Measurements from ENCODE around the gene VWA5B2. TPM values are rescaled to one million over a fixed set of nuclear protein-coding genes. Genes with fewer than 3 reads are reported as not detected.

Gene VWA5B2
- not detected in 2 replicates for total RNA-seq

DNA sequence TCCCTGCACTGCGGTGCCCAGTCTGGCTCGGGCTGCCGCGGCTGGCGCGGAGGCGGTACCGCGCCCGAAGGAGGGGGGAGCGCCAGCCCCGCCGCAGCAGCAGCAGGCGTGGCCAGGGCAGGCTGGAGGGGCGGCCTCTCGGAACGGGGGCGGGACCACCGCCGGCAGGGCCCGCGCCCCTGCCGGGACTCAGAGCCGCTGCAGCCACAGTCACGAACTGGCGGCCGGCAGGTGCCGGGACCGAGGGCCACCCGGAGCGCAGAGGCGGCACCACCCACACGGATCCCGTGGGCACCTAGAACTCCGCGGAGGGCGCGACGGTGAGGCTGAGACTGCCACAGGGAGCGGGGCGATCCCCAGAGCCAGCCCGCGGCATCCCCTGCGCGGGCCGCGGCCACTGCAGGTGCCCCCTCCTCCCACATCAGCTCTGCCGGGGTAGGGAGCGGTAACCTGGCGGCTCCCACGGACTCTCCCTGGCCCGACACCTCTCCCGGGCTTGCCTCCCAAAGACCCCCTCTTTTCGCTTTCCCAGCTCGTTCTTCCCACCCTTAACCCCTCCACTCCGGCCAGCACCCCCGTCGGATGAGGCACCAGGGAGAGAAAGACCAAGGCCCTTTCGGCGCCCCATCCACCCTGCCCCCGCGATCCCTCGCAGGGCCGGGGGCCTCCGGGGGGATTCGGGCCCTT is at the start of gene VWA5B2:
VWA5B2 (plus strand) TSS at position 192 of the 687 bp plus-strand sequence. CDS start 944 bp downstream, outside the sequence.

GRCh38 chr3:184186184-184186901 is 43.0 kb upstream of the VWA5B2 start, which contains the start of gene ABCF3:
Gene ABCF3 (plus strand): TSS chr3:184186199. CDS start chr3:184186208, 9 bp downstream.

DNA sequence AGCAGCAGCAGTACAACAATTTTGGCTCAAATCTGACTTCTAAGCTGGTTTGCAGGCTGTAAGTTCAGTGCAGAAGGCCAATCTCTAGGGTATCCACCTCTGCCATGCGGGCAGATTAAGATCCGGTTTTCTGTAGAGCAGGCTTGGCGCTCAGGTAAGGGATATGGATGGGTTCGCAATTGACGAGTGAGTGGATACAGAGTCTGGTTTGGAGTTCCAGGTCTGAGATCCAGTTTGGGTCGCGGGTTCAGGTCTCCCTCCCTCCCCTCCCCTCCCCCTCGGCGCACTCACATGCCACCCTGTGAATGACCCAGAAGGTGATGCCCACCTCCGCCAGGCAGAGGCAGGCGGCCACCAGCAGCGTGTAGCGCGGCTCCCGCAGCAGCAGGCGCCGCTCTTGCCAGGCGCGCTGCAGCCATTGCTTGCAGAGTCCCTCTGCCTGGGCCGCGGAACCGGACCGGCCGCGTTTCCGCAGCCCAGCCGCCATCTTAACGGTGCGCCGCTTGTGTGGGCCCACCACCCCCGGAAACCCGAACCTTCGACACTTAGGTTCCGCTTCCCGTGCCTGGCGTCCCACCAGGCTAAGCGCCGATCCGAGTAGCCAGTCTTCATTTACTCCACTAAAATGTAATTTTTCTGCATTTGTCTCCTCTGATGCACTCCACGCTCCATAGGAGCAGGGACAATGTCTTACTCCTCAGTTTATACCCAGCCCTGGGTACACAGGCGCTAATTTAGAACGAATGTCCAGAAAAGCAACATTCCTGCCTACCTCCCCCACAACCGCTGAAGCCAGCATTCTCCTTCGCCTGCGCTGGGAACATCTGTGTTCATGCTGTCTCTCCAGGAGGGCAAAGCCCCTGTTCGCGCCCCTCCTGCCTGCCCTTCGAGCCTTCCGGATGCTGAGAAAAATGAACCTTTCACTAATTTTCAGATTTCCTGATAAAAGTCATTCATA is 19.3 kb downstream of the VWA5B2 start, which contains the start of gene ALG3:
ALG3 (minus strand) TSS at position 509 of the 958 bp plus-strand sequence; CDS start at position 487, 22 bp downstream.

DNA sequence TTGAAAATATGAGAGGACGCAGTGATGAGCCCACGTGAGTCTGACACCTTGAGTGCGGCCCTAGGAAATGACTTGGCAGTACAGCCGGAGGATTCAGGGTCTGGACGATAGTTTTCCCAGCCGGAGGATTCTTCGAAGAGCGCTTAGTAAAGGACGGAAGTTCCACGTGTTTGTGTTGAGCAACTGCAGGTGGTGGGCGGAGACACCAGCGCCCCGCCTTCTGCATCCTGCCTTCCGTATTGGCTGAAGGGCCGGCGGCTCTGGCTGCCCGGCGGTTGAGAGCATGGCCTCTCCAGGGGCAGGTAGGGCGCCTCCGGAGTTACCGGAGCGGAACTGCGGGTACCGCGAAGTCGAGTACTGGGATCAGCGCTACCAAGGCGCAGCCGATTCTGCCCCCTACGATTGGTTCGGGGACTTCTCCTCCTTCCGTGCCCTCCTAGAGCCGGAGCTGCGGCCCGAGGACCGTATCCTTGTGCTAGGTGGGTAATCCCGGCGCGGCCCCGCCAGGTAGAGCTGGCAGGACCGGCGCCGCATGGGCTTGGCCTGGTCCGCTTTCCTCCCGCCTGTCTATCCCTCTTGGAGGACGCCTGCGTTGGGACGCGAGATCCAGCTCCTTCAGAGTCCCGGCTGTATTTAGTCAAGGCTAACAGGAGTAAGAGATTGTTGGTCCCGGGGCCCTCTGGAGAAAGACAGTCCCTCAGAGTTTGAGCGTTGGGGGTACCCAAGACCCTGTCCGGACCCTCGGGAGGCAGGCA is 20.2 kb downstream of the VWA5B2 start, which contains the start of gene EEF1AKMT4:
EEF1AKMT4 (plus strand) TSS at position 261 of the 755 bp plus-strand sequence; CDS start at position 284, 23 bp downstream.

GRCh38 chr3:184261270-184261853 is 32.0 kb downstream of the VWA5B2 start, which contains the start of gene CAMK2N2:
Gene CAMK2N2 (minus strand): TSS chr3:184261553. CDS start chr3:184261285, 268 bp downstream.

GRCh38 chr3:184275961-184276910 is 46.9 kb downstream of the VWA5B2 start, which contains the start of gene ECE2:
Gene ECE2 (plus strand): TSS chr3:184276022. CDS start chr3:184276154, 132 bp downstream.

Other genes starting within 250 kb of the VWA5B2 start
- gene ABCC5, start 211.7 kb upstream of the VWA5B2 start, total RNA-seq = 5.8 and 6.6 TPM in 2 replicates
- not detected in 2 replicates for gene HTR3D, start 197.8 kb upstream of the VWA5B2 start, total RNA-seq
- not detected in 2 replicates for gene HTR3C, start 176.5 kb upstream of the VWA5B2 start, total RNA-seq
- gene HTR3E, start 132.5 kb upstream of the VWA5B2 start, total RNA-seq = not detected in 2 replicates
- gene EIF2B5, start 94.2 kb upstream of the VWA5B2 start, total RNA-seq = 24.4 and 28.9 TPM in 2 replicates
- 25.4 and 28.2 TPM in 2 replicates for gene DVL3, start 74.2 kb upstream of the VWA5B2 start, total RNA-seq
- gene AP2M1, start 54.7 kb upstream of the VWA5B2 start, total RNA-seq = 351 and 403 TPM in 2 replicates
- 29.9 and 49.9 TPM in 2 replicates for gene ABCF3, start 43.4 kb upstream of the VWA5B2 start, total RNA-seq
- 51.6 and 60.2 TPM in 2 replicates for gene ALG3, start 19.4 kb downstream of the VWA5B2 start, total RNA-seq
- 3.0 and 5.2 TPM in 2 replicates for gene EEF1AKMT4, start 20.1 kb downstream of the VWA5B2 start, total RNA-seq
- gene CAMK2N2, start 32.0 kb downstream of the VWA5B2 start, total RNA-seq = not detected in 2 replicates
- gene ECE2, start 46.4 kb downstream of the VWA5B2 start, total RNA-seq = not detected in 2 replicates
- gene PSMD2, start 69.7 kb downstream of the VWA5B2 start, total RNA-seq = 508 and 570 TPM in 2 replicates
- 375 and 377 TPM in 2 replicates for gene EIF4G1, start 85.0 kb downstream of the VWA5B2 start, total RNA-seq
- 21.6 and 23.5 TPM in 2 replicates for gene FAM131A, start 108.0 kb downstream of the VWA5B2 start, total RNA-seq
- 2.2 and 3.4 TPM in 2 replicates for gene CLCN2, start 132.0 kb downstream of the VWA5B2 start, total RNA-seq
- gene POLR2H, start 132.1 kb downstream of the VWA5B2 start, total RNA-seq = 100 and 107 TPM in 2 replicates
- gene THPO, start 148.6 kb downstream of the VWA5B2 start, total RNA-seq = not detected in 2 replicates
- 0.17 and 0.30 TPM in 2 replicates for gene CHRD, start 150.5 kb downstream of the VWA5B2 start, total RNA-seq

Measured in bronchus fibroblast of lung (primary cell).